ENCODE measurements around the gene SNTG2. TPM values are rescaled to one million over a fixed set of nuclear protein-coding genes. Genes with fewer than 3 reads are reported as not detected.

SNTG2 gene
- total RNA-seq, 2 experiments from 2014 or later: 0.25 to 0.57 TPM

DNA sequence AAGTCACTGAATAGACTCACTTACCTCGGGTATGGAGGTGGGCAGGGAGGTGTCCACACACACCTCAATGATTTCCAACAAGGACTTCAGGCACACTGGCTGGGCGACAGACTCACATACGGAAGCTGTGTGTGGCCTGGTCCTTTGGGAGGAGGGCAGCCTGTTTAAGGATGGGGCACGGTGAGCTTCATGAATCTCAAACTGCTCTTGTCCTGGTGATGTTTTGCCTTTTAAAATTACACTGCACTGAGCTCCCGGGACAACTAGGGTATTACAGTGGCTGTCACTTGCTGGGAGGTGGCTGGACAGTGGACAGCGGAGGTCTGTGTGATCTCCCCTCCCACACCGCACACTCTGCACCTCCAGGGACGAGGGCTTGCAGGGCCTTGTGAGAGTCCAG, 211.6 kb downstream of the SNTG2 start:
- intact Hi-C loops (cut with DNase I, micrococcal nuclease): no loop called here
- Mint-ChIP-seq H3K27ac (no peak overlapping the region), H3K36me3 (ENCODE audit: low read depth) (peaks cover 17% of the 10 kb centered on the region), H3K4me3 (no peak overlapping the region), H3K4me1 (peaks cover 25% of the 10 kb centered on the region), H3K27me3 (no peaks in the 10 kb centered on the region), H3K9me3 (ENCODE audit: low read depth) (peaks cover 21% of the 10 kb centered on the region)
- ATAC-seq: no peak
- DNase-seq: no peak
- ChIA-PET CTCF (interaction anchor here (1.1 kb wide), 1 partner anchor 21 kb away, joined by 3 read pairs; no protein-coding TSS in a partner anchor), POLR2A (no interaction called here)

- H3K36me3 Mint-ChIP-seq (ENCODE audit: low read depth): peaks cover 17% of the 10 kb centered on the region
- intact Hi-C loops (cut with DNase I, micrococcal nuclease): no loop called here
- DNase-seq (peak; percentile 67), ATAC-seq (peak; percentile 94)
- POLR2A ChIA-PET: no interaction called here
- peaks cover 21% of the 10 kb centered on the region for H3K9me3 Mint-ChIP-seq (ENCODE audit: low read depth)
- H3K4me1 Mint-ChIP-seq: peaks cover 25% of the 10 kb centered on the region
- CTCF ChIA-PET: interaction anchor here (1.1 kb wide), 1 partner anchor 22 kb away, joined by 3 read pairs; no protein-coding TSS in a partner anchor
- no peak overlapping the region for H3K4me3 Mint-ChIP-seq
- H3K27me3 Mint-ChIP-seq: no peaks in the 10 kb centered on the region
- H3K27ac Mint-ChIP-seq: peak overlapping the region; percentile 90
Measured at GRCh38 chr2:1162768-1163584, 212.3 kb downstream of the SNTG2 start.

DNA sequence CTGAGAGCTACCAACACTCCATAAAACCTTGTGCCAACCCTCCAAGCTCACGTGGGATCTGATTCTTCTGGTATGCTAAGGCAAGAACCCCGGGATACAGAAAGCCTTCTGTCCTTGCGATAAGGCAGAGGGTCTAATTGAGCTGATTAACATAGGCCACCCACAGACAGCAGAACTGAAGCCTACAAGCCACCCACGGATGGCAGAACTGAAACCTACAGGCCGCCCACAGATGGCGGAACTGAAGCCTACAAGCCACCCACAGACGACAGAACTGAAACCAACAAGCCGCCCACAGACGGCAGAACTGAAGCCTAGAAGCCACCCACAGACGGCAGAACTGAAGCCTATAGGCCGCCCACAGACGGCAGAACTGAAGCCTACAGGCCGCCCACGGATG, 216.3 kb downstream of the SNTG2 start:
- H3K36me3 Mint-ChIP-seq (ENCODE audit: low read depth): peaks cover 17% of the 10 kb centered on the region
- peaks cover 21% of the 10 kb centered on the region for H3K9me3 Mint-ChIP-seq (ENCODE audit: low read depth)
- DNase-seq (no peak), ATAC-seq (no peak)
- ChIA-PET CTCF (no interaction called here), POLR2A (no interaction called here)
- no peak overlapping the region for H3K4me3 Mint-ChIP-seq
- H3K4me1 Mint-ChIP-seq: peaks cover 30% of the 10 kb centered on the region
- intact Hi-C loops (cut with DNase I, micrococcal nuclease): no loop called here
- H3K27me3 Mint-ChIP-seq: no peaks in the 10 kb centered on the region
- peak overlapping the region; percentile 47 for H3K27ac Mint-ChIP-seq

- Mint-ChIP-seq H3K27me3 (no peaks in the 10 kb centered on the region), H3K4me1 (peaks cover 14% of the 10 kb centered on the region), H3K4me3 (no peak overlapping the region), H3K27ac (no peak overlapping the region), H3K9me3 (ENCODE audit: low read depth) (peaks cover 5% of the 10 kb centered on the region), H3K36me3 (ENCODE audit: low read depth) (peaks cover 2% of the 10 kb centered on the region)
- ChIA-PET POLR2A (no interaction called here), CTCF (interaction anchor here (0.6 kb wide), 1 partner anchor 40 kb away, joined by 3 read pairs; no protein-coding TSS in a partner anchor)
- ATAC-seq (no peak), DNase-seq (no peak)
- intact Hi-C loops (cut with DNase I, micrococcal nuclease): no loop called here
Measured at GRCh38 chr2:1168846-1169245, 218.2 kb downstream of the SNTG2 start.

DNA sequence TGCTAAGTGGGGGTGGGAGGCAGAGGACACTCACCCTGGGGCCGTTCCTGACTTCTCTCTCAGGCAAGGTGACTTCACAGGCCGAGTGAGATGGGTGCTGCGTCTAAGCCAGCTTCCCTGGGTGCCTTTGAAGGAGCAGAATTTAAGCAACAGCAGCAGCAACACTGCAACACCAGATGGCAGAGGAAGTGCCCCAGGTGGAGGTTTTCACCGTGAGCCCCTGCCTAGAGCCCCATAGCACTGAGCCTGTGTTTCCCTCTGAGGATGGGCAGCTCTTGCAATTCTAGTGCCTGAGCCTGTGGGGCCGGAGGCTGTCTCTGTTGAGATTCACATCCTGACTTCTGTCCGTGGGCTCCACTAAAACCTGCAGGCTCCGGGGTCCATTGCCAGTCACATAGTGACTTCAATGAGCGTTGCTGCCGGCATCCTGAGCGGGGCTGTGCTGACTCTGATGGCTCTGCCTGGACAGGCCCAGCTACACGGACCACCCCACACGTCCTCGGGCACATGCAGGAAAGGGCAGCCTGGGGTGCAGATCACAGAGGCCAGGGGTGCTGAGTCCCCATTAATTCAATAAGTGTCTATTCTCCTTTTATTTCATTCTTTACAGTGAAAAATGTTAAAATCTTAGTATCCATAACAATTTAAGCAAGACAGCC, 218.8 kb downstream of the SNTG2 start:
- ATAC-seq: no peak

DNA sequence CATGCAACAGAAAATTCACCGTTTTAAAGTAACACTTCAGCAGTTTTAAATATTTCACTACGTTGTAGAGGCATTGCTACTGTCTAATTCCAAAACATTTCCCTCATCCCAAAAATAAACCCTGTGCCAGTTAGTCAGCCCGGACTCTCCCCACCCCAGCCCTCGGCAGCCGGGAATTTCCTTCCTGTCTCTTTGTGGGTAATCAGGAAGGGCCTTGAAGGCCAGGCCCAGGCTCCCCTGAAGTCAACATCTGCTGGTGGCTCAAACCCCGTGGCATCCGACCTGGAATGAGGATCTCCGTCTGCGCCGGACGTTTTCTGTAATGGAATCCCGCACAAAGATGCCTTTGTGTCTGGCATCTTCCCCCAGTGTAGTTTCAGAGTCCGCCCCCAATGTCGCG, 219.6 kb downstream of the SNTG2 start:
- POLR2A ChIA-PET: no interaction called here
- no peaks in the 10 kb centered on the region for H3K36me3 Mint-ChIP-seq (ENCODE audit: low read depth)
- no peak overlapping the region for H3K27ac Mint-ChIP-seq
- no peak overlapping the region for H3K4me3 Mint-ChIP-seq
- no peak for DNase-seq
- no peak for ATAC-seq
- CTCF ChIA-PET: interaction anchor here (0.7 kb wide), 1 partner anchor 493 kb away, joined by 3 read pairs; no protein-coding TSS in a partner anchor
- no peaks in the 10 kb centered on the region for H3K27me3 Mint-ChIP-seq
- peaks cover 17% of the 10 kb centered on the region for H3K4me1 Mint-ChIP-seq
- peaks cover 4% of the 10 kb centered on the region for H3K9me3 Mint-ChIP-seq (ENCODE audit: low read depth)
- intact Hi-C loops (cut with DNase I, micrococcal nuclease): no loop called here

More for the DNA sequence above, 218.8 kb downstream of the SNTG2 start:
- no peaks in the 10 kb centered on the region for H3K27me3 Mint-ChIP-seq
- H3K36me3 Mint-ChIP-seq (ENCODE audit: low read depth): no peaks in the 10 kb centered on the region
- H3K4me1 Mint-ChIP-seq: peaks cover 13% of the 10 kb centered on the region
- H3K4me3 Mint-ChIP-seq: no peak overlapping the region
- no peak for DNase-seq
- intact Hi-C loops (cut with DNase I, micrococcal nuclease): no loop called here
- ChIA-PET CTCF (no interaction called here), POLR2A (no interaction called here)
- H3K27ac Mint-ChIP-seq: no peak overlapping the region
- H3K9me3 Mint-ChIP-seq (ENCODE audit: low read depth): peaks cover 4% of the 10 kb centered on the region

DNA sequence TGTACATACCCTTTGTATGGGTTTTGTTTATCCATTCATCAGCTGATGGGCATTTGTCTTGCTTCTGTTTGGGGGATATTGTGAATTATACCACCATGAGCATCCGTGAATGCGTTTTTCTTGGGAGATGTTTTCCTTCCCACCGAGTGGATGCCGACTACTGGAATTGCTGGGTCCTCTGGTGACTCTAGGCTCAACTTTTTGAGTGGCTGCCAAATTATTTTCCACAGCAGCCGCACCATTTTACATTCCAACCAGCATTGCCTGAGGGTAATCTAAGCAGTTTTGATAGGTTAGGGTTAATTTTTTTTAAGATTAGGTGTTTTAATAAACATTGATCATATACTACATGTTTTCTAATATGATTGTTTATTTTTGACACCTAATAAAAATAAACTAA, 220.1 kb downstream of the SNTG2 start:
- peaks cover 4% of the 10 kb centered on the region for H3K9me3 Mint-ChIP-seq (ENCODE audit: low read depth)
- intact Hi-C loops (cut with DNase I, micrococcal nuclease): no loop called here
- no peak overlapping the region for H3K4me3 Mint-ChIP-seq
- ChIA-PET CTCF (interaction anchor here (0.7 kb wide), 1 partner anchor 493 kb away, joined by 3 read pairs; no protein-coding TSS in a partner anchor), POLR2A (no interaction called here)
- no peak for ATAC-seq
- peaks cover 18% of the 10 kb centered on the region for H3K4me1 Mint-ChIP-seq
- no peak for DNase-seq
- no peaks in the 10 kb centered on the region for H3K36me3 Mint-ChIP-seq (ENCODE audit: low read depth)
- H3K27me3 Mint-ChIP-seq: no peaks in the 10 kb centered on the region
- no peak overlapping the region for H3K27ac Mint-ChIP-seq

- ATAC-seq: no peak
- H3K9me3 Mint-ChIP-seq (ENCODE audit: low read depth): no peaks in the 10 kb centered on the region
- no peak overlapping the region for H3K4me3 Mint-ChIP-seq
- peaks cover 1% of the 10 kb centered on the region for H3K27me3 Mint-ChIP-seq
- no peak for DNase-seq
- intact Hi-C loops (cut with DNase I, micrococcal nuclease): no loop called here
- no peak overlapping the region for H3K27ac Mint-ChIP-seq
- H3K36me3 Mint-ChIP-seq (ENCODE audit: low read depth): no peaks in the 10 kb centered on the region
- CTCF ChIA-PET: no interaction called here
- POLR2A ChIA-PET: no interaction called here
- peaks cover 17% of the 10 kb centered on the region for H3K4me1 Mint-ChIP-seq
Measured at GRCh38 chr2:1173528-1173927, 222.9 kb downstream of the SNTG2 start.

DNA sequence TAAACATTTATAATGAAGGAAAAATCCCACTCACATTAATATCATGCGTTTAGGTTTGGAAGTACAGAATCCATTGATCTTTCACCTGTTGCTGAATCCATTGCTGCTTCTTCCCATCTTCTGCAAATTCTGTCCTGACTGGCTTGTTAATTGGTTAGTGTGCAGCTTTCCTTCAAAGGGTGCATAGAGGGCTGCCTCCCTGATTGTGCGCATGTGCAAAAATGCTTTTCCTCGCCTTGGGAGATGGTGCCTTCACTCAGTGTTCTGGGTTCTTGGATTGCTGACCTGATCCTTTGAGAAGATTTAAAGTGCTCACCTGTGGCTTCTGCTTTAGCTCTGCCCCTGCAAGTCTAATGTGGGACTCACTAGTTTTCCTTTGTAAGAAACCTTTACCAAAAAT, 231.2 kb downstream of the SNTG2 start:
- intact Hi-C loops (cut with DNase I, micrococcal nuclease): no loop called here
- ChIA-PET CTCF (no interaction called here), POLR2A (no interaction called here)
- H3K4me1 Mint-ChIP-seq: no peaks in the 10 kb centered on the region
- H3K27me3 Mint-ChIP-seq: no peaks in the 10 kb centered on the region
- DNase-seq (no peak), ATAC-seq (no peak)
- H3K9me3 Mint-ChIP-seq (ENCODE audit: low read depth): peaks cover 5% of the 10 kb centered on the region
- H3K4me3 Mint-ChIP-seq: no peak overlapping the region
- H3K27ac Mint-ChIP-seq: no peak overlapping the region
- H3K36me3 Mint-ChIP-seq (ENCODE audit: low read depth): no peaks in the 10 kb centered on the region

- intact Hi-C loops (cut with DNase I, micrococcal nuclease): no loop called here
- POLR2A ChIA-PET: no interaction called here
Measured at GRCh38 chr2:1183300-1183699, 232.7 kb downstream of the SNTG2 start.

DNA sequence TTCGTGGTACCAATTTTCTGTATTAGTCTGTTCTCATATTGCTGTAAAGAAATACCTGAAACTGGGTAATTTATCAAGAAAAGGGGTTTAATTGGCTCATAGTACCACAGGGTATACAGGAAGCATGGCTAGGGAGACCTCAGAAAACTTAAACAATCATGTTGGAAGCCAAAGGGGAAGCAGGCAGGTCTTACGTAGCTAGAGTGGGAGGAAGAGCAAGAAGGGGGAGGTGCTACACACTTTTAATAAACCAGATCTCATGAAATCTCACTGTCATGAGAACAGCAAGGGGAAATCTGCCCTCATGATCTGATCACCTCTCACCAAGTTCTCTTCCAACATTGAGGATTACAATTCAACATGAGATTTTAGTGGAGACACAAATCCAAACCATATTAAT, 235.8 kb downstream of the SNTG2 start:
- H3K9me3 Mint-ChIP-seq (ENCODE audit: low read depth): peaks cover 5% of the 10 kb centered on the region
- no peaks in the 10 kb centered on the region for H3K4me1 Mint-ChIP-seq
- H3K4me3 Mint-ChIP-seq: no peak overlapping the region
- H3K36me3 Mint-ChIP-seq (ENCODE audit: low read depth): no peaks in the 10 kb centered on the region
- DNase-seq (no peak), ATAC-seq (no peak)
- CTCF ChIA-PET: no interaction called here
- no peaks in the 10 kb centered on the region for H3K27me3 Mint-ChIP-seq
- no peak overlapping the region for H3K27ac Mint-ChIP-seq
- POLR2A ChIA-PET: no interaction called here
- intact Hi-C loops (cut with DNase I, micrococcal nuclease): no loop called here

More at GRCh38 chr2:1183300-1183699, 232.7 kb downstream of the SNTG2 start:
- Mint-ChIP-seq H3K36me3 (ENCODE audit: low read depth) (no peaks in the 10 kb centered on the region), H3K4me1 (no peaks in the 10 kb centered on the region), H3K9me3 (ENCODE audit: low read depth) (peaks cover 5% of the 10 kb centered on the region), H3K27me3 (no peaks in the 10 kb centered on the region), H3K27ac (no peak overlapping the region), H3K4me3 (no peak overlapping the region)
- ATAC-seq (no peak), DNase-seq (no peak)
- CTCF ChIA-PET: no interaction called here

DNA sequence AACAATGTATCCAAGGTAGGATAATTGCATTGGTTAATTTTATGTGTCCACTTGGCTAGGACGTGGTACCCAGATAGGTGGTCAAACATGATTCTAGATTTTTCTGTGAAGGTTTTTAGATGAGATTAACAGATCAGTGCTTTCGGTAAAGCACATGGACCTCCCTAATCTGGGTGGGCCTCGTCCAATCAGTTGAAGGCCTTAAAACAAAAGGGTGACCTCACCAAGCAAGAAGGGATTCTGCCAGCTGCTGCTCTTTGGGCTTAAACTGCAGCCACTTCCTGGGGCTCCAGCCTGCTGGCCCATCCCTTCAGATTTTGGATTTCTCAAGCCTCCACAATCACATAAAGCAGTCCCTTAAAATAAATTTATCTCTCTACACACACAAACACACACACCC, 236.5 kb downstream of the SNTG2 start:
- Mint-ChIP-seq H3K36me3 (ENCODE audit: low read depth) (no peaks in the 10 kb centered on the region), H3K27me3 (no peaks in the 10 kb centered on the region), H3K27ac (no peak overlapping the region), H3K9me3 (ENCODE audit: low read depth) (peaks cover 5% of the 10 kb centered on the region), H3K4me1 (no peaks in the 10 kb centered on the region), H3K4me3 (no peak overlapping the region)
- ATAC-seq: no peak
- intact Hi-C loops (cut with DNase I, micrococcal nuclease): no loop called here
- POLR2A ChIA-PET: no interaction called here
- CTCF ChIA-PET: no interaction called here
- DNase-seq: no peak

All from activated CD4-positive, alpha-beta T cell treated with anti-CD3 and anti-CD28 coated beads for 36 hours (primary cell).